SJCRH30 (cell line): ENCODE data around the gene AMER2. TPM values are rescaled to one million over a fixed set of nuclear protein-coding genes. Genes with fewer than 3 reads are reported as not detected.

Source experiments
- DNase-seq, 2 experiments: peaks; one replicate each; pipeline ENCODE4 v3.0.0-alpha.2; 2015 to 2020
- H3K27ac ChIP-seq: fragments of 250-450 bp; sonication (Bioruptor Pico); 2 replicates; pipeline ENCODE4 v1.5.1; 2020; ENCODE audit warnings: mild to moderate bottlenecking, moderate library complexity
- H3K27me3 ChIP-seq: fragments of 250-450 bp; sonication (Bioruptor Pico); 2 replicates; pipeline ENCODE4 v1.5.1; 2020; ENCODE audit warnings: mild to moderate bottlenecking, moderate library complexity
- H3K36me3 ChIP-seq: fragments of 250-450 bp; sonication (Bioruptor Pico); 2 replicates; pipeline ENCODE4 v1.5.1; 2020; ENCODE audit warnings: mild to moderate bottlenecking, moderate library complexity
- H3K4me1 ChIP-seq: fragments of 250-450 bp; sonication (Bioruptor Pico); 2 replicates; pipeline ENCODE4 v1.5.1; 2020; ENCODE audit warnings: mild to moderate bottlenecking, moderate library complexity
- H3K4me3 ChIP-seq: fragments of 250-450 bp; sonication (Bioruptor Pico); 2 replicates; pipeline ENCODE4 v1.5.1; 2020; ENCODE audit warnings: mild to moderate bottlenecking, moderate library complexity
- H3K9me3 ChIP-seq: fragments of 250-450 bp; sonication (Bioruptor Pico); replicated peaks from 2 replicates; pipeline ENCODE4 v1.5.1; 2020; ENCODE audit warnings: mild to moderate bottlenecking, moderate library complexity
- total RNA-seq: library from RNA; depleted of rRNA; stranded (reverse); fragments of >200 nt; shearing (Covaris generic); gene quantifications from 2 replicates; pipeline ENCODE4 v1.2.3, GENCODE V29; 2014; rRNA removed

AMER2 gene
- total RNA-seq, 1 experiment from 2014 or later, result not detected

DNA sequence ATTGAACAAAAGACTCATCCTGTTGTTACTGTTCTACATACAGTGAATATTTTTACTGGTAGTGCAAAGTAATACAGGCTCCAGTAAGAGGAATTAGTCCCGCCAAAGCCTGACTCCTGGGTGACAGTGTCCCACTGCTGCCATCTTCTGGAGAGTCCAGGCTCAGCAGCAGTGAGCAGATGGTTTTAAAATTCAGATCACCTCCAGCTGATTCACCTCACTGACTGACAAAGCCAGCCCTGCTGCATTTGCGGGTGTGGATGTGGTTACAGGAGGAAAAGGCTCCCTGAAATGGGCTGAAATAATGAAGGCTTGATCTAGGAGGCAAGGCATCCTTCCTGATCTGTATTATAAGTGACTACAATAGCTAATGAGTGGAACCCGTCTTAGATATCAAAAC, 57.9 kb downstream of the AMER2 start:
- no peaks in the 10 kb centered on the region for H3K36me3 ChIP-seq

DNA sequence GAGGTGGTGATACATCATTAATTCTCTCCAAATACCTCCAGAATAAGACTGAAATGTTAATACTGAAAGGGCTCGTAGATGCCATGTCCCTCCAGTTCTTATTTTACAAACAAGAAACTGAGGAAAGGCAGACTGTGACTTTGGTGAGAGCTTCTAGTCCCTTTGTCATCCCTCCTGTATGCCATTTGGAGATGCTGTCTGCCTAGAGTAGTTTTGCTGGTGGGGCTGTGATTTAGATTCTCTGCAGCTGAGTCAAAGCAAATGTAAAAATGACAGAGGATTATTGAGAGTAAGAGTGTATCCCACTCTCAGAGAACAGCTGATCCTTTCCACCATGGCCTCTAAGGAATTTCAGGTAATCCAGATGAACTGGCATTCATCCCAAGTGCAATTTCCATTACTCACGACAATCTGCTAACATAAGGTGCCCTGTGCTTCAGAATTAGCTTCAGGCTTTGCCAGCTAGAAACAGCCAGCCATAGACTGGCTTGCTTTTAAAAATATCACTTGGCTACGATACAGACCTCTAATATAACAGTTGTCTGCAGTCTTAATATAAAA, 59.3 kb downstream of the AMER2 start:
- Histone ChIP-seq H3K36me3 (no peaks in the 10 kb centered on the region), H3K4me1 (no peaks in the 10 kb centered on the region), H3K27ac (no peak overlapping the region), H3K9me3 (no peaks in the 10 kb centered on the region), H3K4me3 (no peak overlapping the region), H3K27me3 (peaks cover 5% of the 10 kb centered on the region; the same call in 1 of the 2 replicates)
- no peak for DNase-seq

More for the DNA sequence above, 57.9 kb downstream of the AMER2 start:
- Histone ChIP-seq H3K4me3 (no peak overlapping the region), H3K4me1 (no peaks in the 10 kb centered on the region), H3K9me3 (no peaks in the 10 kb centered on the region), H3K27me3 (peaks cover 5% of the 10 kb centered on the region; the same call in 1 of the 2 replicates), H3K27ac (no peak overlapping the region)
- DNase-seq, result peak; percentile 73 to 86

Other genes starting within 250 kb of the AMER2 start
- 0.10 and 0.14 TPM in 2 replicates for gene PABPC3, start 76.2 kb downstream of the AMER2 start, total RNA-seq
- 23.1 and 24.8 TPM in 2 replicates for gene MTMR6, start 115.2 kb upstream of the AMER2 start, total RNA-seq
- gene NUP58, start 129.3 kb upstream of the AMER2 start, total RNA-seq, result 109 and 124 TPM in 2 replicates
- 0.34 and 0.43 TPM in 2 replicates for gene ATP8A2, start 199.7 kb upstream of the AMER2 start, total RNA-seq